GM12892 (cell line): ENCODE data around the gene ULK4.
"Not testable (repeated sequence)": the region's sequence is repeated elsewhere in the genome, so short reads cannot be mapped to it uniquely, and the experiment has no call there.

Source experiments
- POLR2A ChIP-seq: IDR thresholded peaks from 2 replicates; pipeline ENCODE4 v1.6.1; 2011; ENCODE audit warnings: low read depth, low read length, control low read depth
- POLR2AphosphoS5 ChIP-seq: IDR thresholded peaks from 2 replicates; pipeline ENCODE4 v1.6.1; 2011; ENCODE audit warnings: low read depth, low read length, control low read depth
- TAF1 ChIP-seq: IDR thresholded peaks from 2 replicates; pipeline ENCODE4 v1.6.1; 2011; ENCODE audit warnings: low read depth, mild to moderate bottlenecking, control low read depth, low read length, borderline replicate concordance

- not testable (repeated sequence) for TF ChIP-seq POLR2A, POLR2AphosphoS5, TAF1
These were observed 84.2 kb downstream of the ULK4 start for GRCh38 chr3:41877741-41878140.
